SK-N-SH treated with all-trans-retinoic acid at 6 μM for 48 hours (cell line): ENCODE results near the gene ACBD6.

Experiments used
- ARNTL ChIP-seq: fragments of 450-650 bp; formaldehyde crosslinking; IDR thresholded peaks from 2 replicates; pipeline ENCODE4 v1.5.0; 2020; ENCODE audit warnings: low read depth, mild to moderate bottlenecking, moderate library complexity, borderline replicate concordance
- BACH2 ChIP-seq: fragments of 250-450 bp; sonication (Bioruptor Pico); IDR thresholded peaks from 2 replicates; pipeline ENCODE4 v1.9.0; 2021; ENCODE audit warnings: mild to moderate bottlenecking, borderline replicate concordance
- CSDC2 ChIP-seq: fragments of 250-450 bp; sonication (Bioruptor Pico); IDR thresholded peaks from 2 replicates; pipeline ENCODE4 v1.5.0; 2020; ENCODE audit warnings: mild to moderate bottlenecking, moderate library complexity
- OSR1 ChIP-seq: fragments of 250-450 bp; sonication (Bioruptor Pico); IDR thresholded peaks from 2 replicates; pipeline ENCODE4 v1.8.0; 2022; ENCODE audit warnings: moderate library complexity, mild to moderate bottlenecking, inconsistent platforms
- PPARA ChIP-seq: fragments of 250-450 bp; sonication (Bioruptor Pico); IDR thresholded peaks from 2 replicates; pipeline ENCODE4 v1.5.0; 2020; ENCODE audit warnings: mild to moderate bottlenecking, borderline replicate concordance
- RARB ChIP-seq: fragments of 250-450 bp; sonication (Bioruptor Pico); IDR thresholded peaks from 2 replicates; pipeline ENCODE4 v1.8.0; 2021; ENCODE audit warnings: mild to moderate bottlenecking, moderate library complexity
- TCF4 ChIP-seq: fragments of 250-450 bp; sonication (Bioruptor Pico); IDR thresholded peaks from 2 replicates; pipeline ENCODE4 v1.8.0; 2021; ENCODE audit warnings: mild to moderate bottlenecking, moderate library complexity, borderline replicate concordance
- ZFP3 ChIP-seq: fragments of 250-450 bp; sonication (Bioruptor Pico); IDR thresholded peaks from 2 replicates; pipeline ENCODE4 v1.5.0; 2020; ENCODE audit warnings: mild to moderate bottlenecking, moderate library complexity
- ZNF70 ChIP-seq: fragments of 450-650 bp; formaldehyde crosslinking; IDR thresholded peaks from 2 replicates; pipeline ENCODE4 v1.5.0; 2020; ENCODE audit warnings: mild to moderate bottlenecking, moderate library complexity
- TF ChIP-seq, protein P1 (sequence below): fragments of 250-450 bp; sonication (Bioruptor Pico); IDR thresholded peaks from 2 replicates; pipeline ENCODE4 v1.5.1; 2020; ENCODE audit warnings: low read depth, mild to moderate bottlenecking, moderate library complexity
- TF ChIP-seq, protein P2 (sequence below): fragments of 250-450 bp; sonication (Bioruptor Pico); IDR thresholded peaks from 2 replicates; pipeline ENCODE4 v1.8.0; 2021; ENCODE audit warnings: low read depth, mild to moderate bottlenecking, moderate library complexity, borderline replicate concordance

DNA sequence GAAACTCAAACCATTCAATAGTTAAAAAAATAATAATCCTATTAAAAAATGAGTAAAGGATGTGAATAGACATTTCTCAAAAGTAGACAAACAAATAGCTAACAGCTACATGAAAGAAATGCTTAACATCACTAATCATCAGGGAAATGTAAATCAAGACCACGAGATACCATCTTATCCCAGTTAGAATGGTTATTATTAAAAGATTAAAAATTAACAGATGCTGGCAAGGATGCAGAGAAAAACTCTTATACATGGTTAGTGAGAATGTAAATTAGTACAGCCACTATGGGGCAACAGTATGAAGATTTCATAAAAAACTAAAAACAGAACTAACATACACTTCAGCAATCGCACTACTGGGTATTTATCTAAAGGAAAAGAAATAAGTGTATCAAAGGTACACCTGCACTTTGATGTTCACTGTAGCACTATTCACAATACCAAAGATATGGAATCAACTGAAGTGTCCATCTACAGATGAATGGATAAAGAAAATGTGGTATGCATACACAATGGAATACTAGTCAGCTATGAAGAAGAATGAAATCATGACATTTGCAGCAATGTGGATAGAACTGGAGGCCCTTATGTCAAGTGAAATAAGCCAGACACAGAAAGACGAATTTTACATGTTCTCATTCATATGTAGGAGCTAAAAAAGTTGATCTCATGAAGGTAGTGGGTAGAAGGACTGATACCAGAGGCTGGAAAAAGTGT is 117.9 kb downstream of the ACBD6 start:
- TF ChIP-seq, protein P1, sequence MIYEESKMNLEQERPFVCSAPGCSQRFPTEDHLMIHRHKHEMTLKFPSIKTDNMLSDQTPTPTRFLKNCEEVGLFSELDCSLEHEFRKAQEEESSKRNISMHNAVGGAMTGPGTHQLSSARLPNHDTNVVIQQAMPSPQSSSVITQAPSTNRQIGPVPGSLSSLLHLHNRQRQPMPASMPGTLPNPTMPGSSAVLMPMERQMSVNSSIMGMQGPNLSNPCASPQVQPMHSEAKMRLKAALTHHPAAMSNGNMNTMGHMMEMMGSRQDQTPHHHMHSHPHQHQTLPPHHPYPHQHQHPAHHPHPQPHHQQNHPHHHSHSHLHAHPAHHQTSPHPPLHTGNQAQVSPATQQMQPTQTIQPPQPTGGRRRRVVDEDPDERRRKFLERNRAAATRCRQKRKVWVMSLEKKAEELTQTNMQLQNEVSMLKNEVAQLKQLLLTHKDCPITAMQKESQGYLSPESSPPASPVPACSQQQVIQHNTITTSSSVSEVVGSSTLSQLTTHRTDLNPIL (CRISPR knock-in tag): no peak
- TF ChIP-seq CSDC2 (CRISPR knock-in tag) (no peak), BACH2 (CRISPR knock-in tag) (no peak), ARNTL (CRISPR knock-in tag) (no peak), PPARA (CRISPR knock-in tag) (no peak), ZFP3 (CRISPR knock-in tag) (no peak), OSR1 (CRISPR knock-in tag) (no peak), RARB (CRISPR knock-in tag) (no peak), ZNF70 (CRISPR knock-in tag) (no peak), TCF4 (CRISPR knock-in tag) (no peak)
- TF ChIP-seq, protein P2, sequence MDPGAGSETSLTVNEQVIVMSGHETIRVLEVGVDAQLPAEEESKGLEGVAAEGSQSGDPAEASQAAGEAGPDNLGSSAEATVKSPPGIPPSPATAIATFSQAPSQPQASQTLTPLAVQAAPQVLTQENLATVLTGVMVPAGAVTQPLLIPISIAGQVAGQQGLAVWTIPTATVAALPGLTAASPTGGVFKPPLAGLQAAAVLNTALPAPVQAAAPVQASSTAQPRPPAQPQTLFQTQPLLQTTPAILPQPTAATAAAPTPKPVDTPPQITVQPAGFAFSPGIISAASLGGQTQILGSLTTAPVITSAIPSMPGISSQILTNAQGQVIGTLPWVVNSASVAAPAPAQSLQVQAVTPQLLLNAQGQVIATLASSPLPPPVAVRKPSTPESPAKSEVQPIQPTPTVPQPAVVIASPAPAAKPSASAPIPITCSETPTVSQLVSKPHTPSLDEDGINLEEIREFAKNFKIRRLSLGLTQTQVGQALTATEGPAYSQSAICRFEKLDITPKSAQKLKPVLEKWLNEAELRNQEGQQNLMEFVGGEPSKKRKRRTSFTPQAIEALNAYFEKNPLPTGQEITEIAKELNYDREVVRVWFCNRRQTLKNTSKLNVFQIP (CRISPR knock-in tag): no peak
